Endothelial cell of umbilical vein (primary cell): ENCODE results near the gene TPD52L2. TPM values are rescaled to one million over a fixed set of nuclear protein-coding genes. Genes with fewer than 3 reads are reported as not detected.

Experiments used
- BruUV-seq: library from RNA; stranded (reverse); fragments of 400-500 nt; replicated peaks from 2 replicates; lab custom pipeline; 2021; lab: Mats Ljungman, UMichigan
- CTCF ChIA-PET: fragments of 300-600, 350-600 bp; sonication (Branson Sonifier 250); formaldehyde crosslinking; loops from one replicate; lab custom pipeline; 2021; ENCODE audit warnings: antibody characterized with exemption, inconsistent platforms; lab: Charles Lee
- POLR2A ChIA-PET: fragments of 300-600, 350-600 bp; sonication (Branson Sonifier 250); formaldehyde crosslinking; loops from one replicate; lab custom pipeline; 2021; ENCODE audit warnings: antibody characterized with exemption, inconsistent platforms; lab: Charles Lee
- DNase-seq: peaks from one replicate; pipeline ENCODE4 v3.0.0-alpha.2; 2011; ENCODE audit warnings: low read depth, low spot score
- FAIRE-seq: peaks from 2 replicates; lab custom pipeline; 2011; peaks lifted over from hg19 to GRCh38; lab: Jason Lieb, UNC
- H2AFZ ChIP-seq: 2 replicates; pipeline ENCODE4 v1.6.0; 2012; ENCODE audit warnings: low read depth, low read length, control low read depth, inconsistent platforms
- H3K27ac ChIP-seq: 2 replicates; pipeline ENCODE4 v1.5.1; 2011; ENCODE audit warnings: low read depth, mild to moderate bottlenecking, control low read depth, low read length, moderate library complexity; ENCODE audit not compliant: insufficient read depth
- H3K27me3 ChIP-seq, 2 experiments: 2 replicates each; pipeline versions ENCODE4 v1.6.0 to v1.6.1; 2011; ENCODE audit warnings: low read length in 2 of 2, mixed read lengths in 1 of 2; ENCODE audit not compliant: control insufficient read depth in 2 of 2, insufficient read depth in 2 of 2
- H3K36me3 ChIP-seq, 2 experiments: 2 replicates in 1 of 2; 3 replicates in 1 of 2; pipeline ENCODE4 v1.5.1; 2011; ENCODE audit warnings: low read length in 2 of 2, mild to moderate bottlenecking in 1 of 2, moderate library complexity in 1 of 2; ENCODE audit not compliant: control insufficient read depth in 2 of 2, insufficient read depth in 2 of 2; ENCODE audit errors: extremely low read depth in 1 of 2
- H3K4me1 ChIP-seq: 3 replicates; pipeline ENCODE4 v1.5.1; 2011; ENCODE audit warnings: mild to moderate bottlenecking, low read length; ENCODE audit not compliant: control insufficient read depth, insufficient read depth; ENCODE audit errors: extremely low read depth
- H3K4me2 ChIP-seq: 2 replicates; pipeline ENCODE4 v1.6.1; 2011; ENCODE audit warnings: low read length, control low read depth, mixed read lengths; ENCODE audit not compliant: insufficient read depth
- H3K4me3 ChIP-seq, 3 experiments: fragments of 200-600 bp in 1 of 3; sonication (generic), shearing (Covaris generic) in 1 of 3; replicated peaks in 1 of 3; 2 replicates each; pipeline ENCODE4 v1.5.1; 2011 to 2016; ENCODE audit warnings: control low read depth in 3 of 3, low read length in 3 of 3, mild to moderate bottlenecking in 2 of 3, inconsistent platforms in 1 of 3, low read depth in 1 of 3, moderate library complexity in 1 of 3; ENCODE audit not compliant: insufficient read depth in 1 of 3
- H3K79me2 ChIP-seq: 2 replicates; pipeline ENCODE4 v1.6.0; 2012; ENCODE audit warnings: low read length, inconsistent platforms; ENCODE audit not compliant: control insufficient read depth, insufficient read depth
- H3K9ac ChIP-seq: replicated peaks from 2 replicates; pipeline ENCODE3; 2011; ENCODE audit warnings: low read length, control low read depth; ENCODE audit not compliant: insufficient read depth; ENCODE audit errors: extremely low read depth
- H3K9me1 ChIP-seq: replicated peaks from 3 replicates; pipeline ENCODE4 v1.6.0; 2011; ENCODE audit warnings: mild to moderate bottlenecking, low read length; ENCODE audit not compliant: control insufficient read depth, insufficient read depth; ENCODE audit errors: extremely low read depth
- H3K9me3 ChIP-seq: replicated peaks from 2 replicates; pipeline ENCODE4 v1.5.1; 2012; ENCODE audit warnings: low read length, inconsistent platforms; ENCODE audit not compliant: control insufficient read depth, insufficient read depth
- H4K20me1 ChIP-seq: replicated peaks from 2 replicates; pipeline ENCODE3; 2011; ENCODE audit warnings: mild to moderate bottlenecking, low read length; ENCODE audit not compliant: control insufficient read depth, insufficient read depth; ENCODE audit errors: extremely low read depth
- EZH2 ChIP-seq: IDR thresholded peaks from 2 replicates; pipeline ENCODE4 v1.6.1; 2012; ENCODE audit warnings: borderline replicate concordance, low read depth, mild to moderate bottlenecking, moderate library complexity, low read length, inconsistent platforms; ENCODE audit not compliant: severe bottlenecking
- FOS ChIP-seq: IDR thresholded peaks from 2 replicates; pipeline ENCODE4 v1.6.1; 2011; ENCODE audit warnings: mild to moderate bottlenecking, low read length, moderate library complexity, borderline replicate concordance; ENCODE audit not compliant: insufficient read depth
- GATA2 ChIP-seq: IDR thresholded peaks from 2 replicates; pipeline ENCODE4 v1.7.0; 2011; ENCODE audit warnings: low read depth, mild to moderate bottlenecking, moderate library complexity, mixed read lengths, low read length; ENCODE audit not compliant: insufficient read length, insufficient read depth
- JUN ChIP-seq: IDR thresholded peaks from 2 replicates; pipeline ENCODE4 v1.6.1; 2011; ENCODE audit warnings: borderline replicate concordance, low read depth; ENCODE audit not compliant: insufficient read length, insufficient read depth
- MAX ChIP-seq: IDR thresholded peaks from 2 replicates; pipeline ENCODE4 v1.6.1; 2011; ENCODE audit not compliant: insufficient read depth, insufficient read length
- MYC ChIP-seq: IDR thresholded peaks from one replicate; pipeline ENCODE4 v1.6.1; 2011; ENCODE audit warnings: mild to moderate bottlenecking, low read depth, low read length
- POLR2A ChIP-seq: IDR thresholded peaks from 2 replicates; pipeline ENCODE4 v1.6.1; 2012; ENCODE audit warnings: low read depth, mild to moderate bottlenecking, control low read depth, low read length
- POLR2AphosphoS5 ChIP-seq: IDR thresholded peaks from 2 replicates; pipeline ENCODE4 v1.6.1; 2012; ENCODE audit warnings: low read depth, mild to moderate bottlenecking, control low read depth, low read length, moderate library complexity; ENCODE audit not compliant: insufficient read depth
- dilution Hi-C: fragments of 300-500 bp; cut with MboI; formaldehyde crosslinking; loops from one replicate; pipeline ENCODE4 v1.15.0; 2019; ENCODE audit warnings: low sequenced_read_pairs; ENCODE audit not compliant: extremely low pct_ligation_motif_present
- intact Hi-C: fragments of 100-400 bp; cut with micrococcal nuclease; formaldehyde crosslinking; loops from one replicate; pipeline ENCODE4 v1.10.0; 2022
- polyA plus RNA-seq, 4 experiments: library from polyadenylated mRNA; depleted of rRNA in 3 of 4; stranded (reverse) in 3 of 4; unstranded in 1 of 4; fragments of >200 nt; gene quantifications; 2 replicates each; pipeline versions ENCODE4 v1.2.1 to v1.2.3, GENCODE V29; 2011 to 2012; ENCODE audit warnings: missing spikeins in 1 of 4
- total RNA-seq: library from RNA; stranded (reverse); gene quantifications from 2 replicates; pipeline ENCODE4 v1.2.3, GENCODE V29; 2021
- TF ChIP-seq, protein P1 (sequence below), 2 donors: IDR thresholded peaks; 1 replicate in 1 of 2; 2 replicates in 1 of 2; pipeline ENCODE4 v1.5.1; 2011; ENCODE audit warnings: low read length in 2 of 2, mild to moderate bottlenecking in 2 of 2, moderate library complexity in 2 of 2, control low read depth in 1 of 2, inconsistent platforms in 1 of 2, low read depth in 1 of 2; ENCODE audit not compliant: insufficient read depth in 1 of 2; ENCODE audit errors: extremely low read depth in 1 of 2

Gene TPD52L2
- total and polyA plus RNA-seq, 2 donors (not counting 3 experiments of a cell fraction or from before 2014, with no cell fraction given): 123 to 142 TPM

GRCh38 chr20:63823691-63824311, 41.3 kb upstream of the TPD52L2 start:
- no peak overlapping the region for H3K27ac ChIP-seq
- H3K9ac ChIP-seq: no peak overlapping the region
- H3K36me3 ChIP-seq: no peaks in the 10 kb centered on the region
- peaks cover 9% of the 10 kb centered on the region in 2 experiments for H3K27me3 ChIP-seq
- H2AFZ ChIP-seq: no peak overlapping the region
- no peaks in the 10 kb centered on the region for H3K9me1 ChIP-seq
- H3K4me2 ChIP-seq: no peak overlapping the region
- dilution Hi-C loops (no loop called here), intact Hi-C loops (no loop called here)
- H3K79me2 ChIP-seq: no peaks in the 10 kb centered on the region
- no peak for TF ChIP-seq JUN
- no peak for TF ChIP-seq FOS
- TF ChIP-seq, protein P1, sequence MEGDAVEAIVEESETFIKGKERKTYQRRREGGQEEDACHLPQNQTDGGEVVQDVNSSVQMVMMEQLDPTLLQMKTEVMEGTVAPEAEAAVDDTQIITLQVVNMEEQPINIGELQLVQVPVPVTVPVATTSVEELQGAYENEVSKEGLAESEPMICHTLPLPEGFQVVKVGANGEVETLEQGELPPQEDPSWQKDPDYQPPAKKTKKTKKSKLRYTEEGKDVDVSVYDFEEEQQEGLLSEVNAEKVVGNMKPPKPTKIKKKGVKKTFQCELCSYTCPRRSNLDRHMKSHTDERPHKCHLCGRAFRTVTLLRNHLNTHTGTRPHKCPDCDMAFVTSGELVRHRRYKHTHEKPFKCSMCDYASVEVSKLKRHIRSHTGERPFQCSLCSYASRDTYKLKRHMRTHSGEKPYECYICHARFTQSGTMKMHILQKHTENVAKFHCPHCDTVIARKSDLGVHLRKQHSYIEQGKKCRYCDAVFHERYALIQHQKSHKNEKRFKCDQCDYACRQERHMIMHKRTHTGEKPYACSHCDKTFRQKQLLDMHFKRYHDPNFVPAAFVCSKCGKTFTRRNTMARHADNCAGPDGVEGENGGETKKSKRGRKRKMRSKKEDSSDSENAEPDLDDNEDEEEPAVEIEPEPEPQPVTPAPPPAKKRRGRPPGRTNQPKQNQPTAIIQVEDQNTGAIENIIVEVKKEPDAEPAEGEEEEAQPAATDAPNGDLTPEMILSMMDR (IDR thresholded peaks at IDR 0.05; ENCODE audit: extremely low read depth in 1 of 2, insufficient read depth in 1 of 2, low read depth in 1 of 2, low read length in 2 of 2): no peak
- TF ChIP-seq MYC: no peak
- no peak for TF ChIP-seq POLR2AphosphoS5
- no peak for TF ChIP-seq MAX
- TF ChIP-seq POLR2A: no peak
- TF ChIP-seq GATA2: no peak
- TF ChIP-seq EZH2: no peak
- CTCF ChIA-PET: interaction anchor here (1.3 kb wide), 1 partner anchor 18 kb away, joined by 3 read pairs; no protein-coding TSS in a partner anchor
- BruUV-seq: no TSS peak
- POLR2A ChIA-PET: no interaction called here
- H3K4me3 ChIP-seq: no peak overlapping the region
- H3K9me3 ChIP-seq: no peaks in the 10 kb centered on the region
- no peak for DNase-seq
- H4K20me1 ChIP-seq: no peaks in the 10 kb centered on the region
- H3K4me1 ChIP-seq: no peaks in the 10 kb centered on the region
- FAIRE-seq: no peak
